Astrocyte (in vitro differentiated cells and primary cell): ENCODE data around the gene MAJIN. TPM values are rescaled to one million over a fixed set of nuclear protein-coding genes. Genes with fewer than 3 reads are reported as not detected.

Experiments used
- DNase-seq: peaks from one replicate; pipeline ENCODE4 v3.0.0-alpha.2; 2010; ENCODE audit warnings: low read depth
- FAIRE-seq: peaks from 2 replicates; lab custom pipeline; 2011; peaks lifted over from hg19 to GRCh38; lab: Jason Lieb, UNC
- H2AFZ ChIP-seq: 2 replicates; pipeline ENCODE4 v1.6.0; 2012; ENCODE audit warnings: low read depth, low read length, inconsistent platforms
- H3K27ac ChIP-seq: 2 replicates; pipeline ENCODE4 v1.5.1; 2011; ENCODE audit warnings: low read depth, low read length, inconsistent platforms
- H3K27me3 ChIP-seq: 2 replicates; pipeline ENCODE4 v1.6.0; 2011; ENCODE audit warnings: low read length, inconsistent platforms; ENCODE audit not compliant: insufficient read depth
- H3K36me3 ChIP-seq: 2 replicates; pipeline ENCODE4 v1.5.1; 2011; ENCODE audit warnings: low read length, inconsistent platforms; ENCODE audit not compliant: insufficient read depth
- H3K4me1 ChIP-seq: 2 replicates; pipeline ENCODE4 v1.5.1; 2011; ENCODE audit warnings: low read length, inconsistent platforms; ENCODE audit not compliant: insufficient read depth
- H3K4me2 ChIP-seq: 2 replicates; pipeline ENCODE4 v1.6.0; 2012; ENCODE audit warnings: low read length, inconsistent platforms
- H3K4me3 ChIP-seq: 2 replicates; pipeline ENCODE4 v1.5.1; 2011; ENCODE audit warnings: low read depth, mild to moderate bottlenecking, low read length, inconsistent platforms; ENCODE audit not compliant: insufficient read depth
- H3K79me2 ChIP-seq: 2 replicates; pipeline ENCODE4 v1.6.0; 2012; ENCODE audit warnings: mild to moderate bottlenecking, low read length, inconsistent platforms; ENCODE audit not compliant: insufficient read depth
- H3K9ac ChIP-seq: 2 replicates; pipeline ENCODE4 v1.6.0; 2012; ENCODE audit warnings: mild to moderate bottlenecking, low read length, inconsistent platforms
- H3K9me3 ChIP-seq: 2 replicates; pipeline ENCODE4 v1.5.1; 2012; ENCODE audit warnings: low read depth, mild to moderate bottlenecking, low read length, inconsistent platforms; ENCODE audit not compliant: insufficient read depth
- H4K20me1 ChIP-seq: 2 replicates; pipeline ENCODE4 v1.6.0; 2012; ENCODE audit warnings: low read length, inconsistent platforms; ENCODE audit not compliant: insufficient read depth
- H3K27ac Mint-ChIP-seq: one replicate; pipeline ENCODE4 v1.8.0; 2021; ENCODE audit warnings: mild to moderate bottlenecking, mixed read lengths; ENCODE audit not compliant: unreplicated experiment
- H3K27me3 Mint-ChIP-seq: one replicate; pipeline ENCODE4 v1.8.0; 2021; ENCODE audit warnings: low read depth, mixed read lengths; ENCODE audit not compliant: unreplicated experiment
- H3K36me3 Mint-ChIP-seq: one replicate; pipeline ENCODE4 v1.8.0; 2021; ENCODE audit warnings: low read depth, mixed read lengths; ENCODE audit not compliant: unreplicated experiment
- H3K4me1 Mint-ChIP-seq: one replicate; pipeline ENCODE4 v1.8.0; 2021; ENCODE audit warnings: low read depth, mixed read lengths; ENCODE audit not compliant: unreplicated experiment
- H3K4me3 Mint-ChIP-seq: one replicate; pipeline ENCODE4 v1.8.0; 2021; ENCODE audit warnings: mild to moderate bottlenecking, moderate library complexity, mixed read lengths; ENCODE audit not compliant: unreplicated experiment
- H3K9me3 Mint-ChIP-seq: one replicate; pipeline ENCODE4 v1.8.0; 2021; ENCODE audit warnings: mild to moderate bottlenecking, mixed read lengths; ENCODE audit not compliant: unreplicated experiment
- EZH2 ChIP-seq: IDR thresholded peaks from 2 replicates; pipeline ENCODE4 v1.6.1; 2012; ENCODE audit warnings: mild to moderate bottlenecking, low read length, inconsistent platforms; ENCODE audit not compliant: insufficient read depth
- total RNA-seq: library from RNA; stranded (reverse); gene quantifications from 2 replicates; pipeline ENCODE4 v1.2.1, GENCODE V29; 2021
- TF ChIP-seq, protein P1 (sequence below): IDR thresholded peaks from 2 replicates; pipeline ENCODE4 v1.5.1; 2011; ENCODE audit warnings: low read depth, mild to moderate bottlenecking, inconsistent platforms, low read length, moderate library complexity; ENCODE audit not compliant: insufficient read depth

MAJIN gene
- total RNA-seq, 1 donor from 2014 or later = not detected

DNA sequence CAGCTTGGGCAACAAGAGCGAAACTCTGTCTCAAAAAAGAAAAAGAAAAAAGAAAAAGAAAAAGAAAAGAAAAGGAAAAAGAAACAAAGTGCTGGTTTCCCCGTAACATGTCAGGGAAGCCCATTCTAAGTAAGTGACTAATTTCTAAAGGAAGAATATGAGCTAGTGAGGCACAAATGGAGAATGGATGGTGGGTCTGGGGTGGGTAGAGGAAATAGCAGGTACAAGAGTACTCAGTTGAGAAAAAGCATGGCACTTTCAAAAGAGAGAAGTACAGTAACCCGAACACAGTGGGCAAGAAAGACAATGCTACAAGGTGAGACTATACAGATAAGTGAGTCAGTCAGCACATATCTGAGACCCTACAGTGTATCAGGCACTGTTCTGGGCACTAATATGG, 4.5 kb downstream of the MAJIN start:
- peaks cover 7% of the 10 kb centered on the region for H3K4me1 ChIP-seq
- H3K27me3 Mint-ChIP-seq = peaks cover 2% of the 10 kb centered on the region
- DNase-seq (no peak), FAIRE-seq (no peak)
- no peak overlapping the region for H3K4me2 ChIP-seq
- no peaks in the 10 kb centered on the region for H3K9me3 Mint-ChIP-seq
- H3K4me1 Mint-ChIP-seq = no peaks in the 10 kb centered on the region
- H3K27ac Mint-ChIP-seq = no peak overlapping the region
- H3K36me3 ChIP-seq = no peaks in the 10 kb centered on the region
- H3K9ac ChIP-seq = no peak overlapping the region
- no peak overlapping the region for H3K27ac ChIP-seq
- H4K20me1 ChIP-seq = no peaks in the 10 kb centered on the region
- no peaks in the 10 kb centered on the region for H3K79me2 ChIP-seq
- no peak overlapping the region for H3K4me3 ChIP-seq
- H2AFZ ChIP-seq = no peak overlapping the region
- no peaks in the 10 kb centered on the region for H3K27me3 ChIP-seq
- no peaks in the 10 kb centered on the region for H3K36me3 Mint-ChIP-seq
- no peaks in the 10 kb centered on the region for H3K9me3 ChIP-seq
- no peak for TF ChIP-seq EZH2
- TF ChIP-seq, protein P1, sequence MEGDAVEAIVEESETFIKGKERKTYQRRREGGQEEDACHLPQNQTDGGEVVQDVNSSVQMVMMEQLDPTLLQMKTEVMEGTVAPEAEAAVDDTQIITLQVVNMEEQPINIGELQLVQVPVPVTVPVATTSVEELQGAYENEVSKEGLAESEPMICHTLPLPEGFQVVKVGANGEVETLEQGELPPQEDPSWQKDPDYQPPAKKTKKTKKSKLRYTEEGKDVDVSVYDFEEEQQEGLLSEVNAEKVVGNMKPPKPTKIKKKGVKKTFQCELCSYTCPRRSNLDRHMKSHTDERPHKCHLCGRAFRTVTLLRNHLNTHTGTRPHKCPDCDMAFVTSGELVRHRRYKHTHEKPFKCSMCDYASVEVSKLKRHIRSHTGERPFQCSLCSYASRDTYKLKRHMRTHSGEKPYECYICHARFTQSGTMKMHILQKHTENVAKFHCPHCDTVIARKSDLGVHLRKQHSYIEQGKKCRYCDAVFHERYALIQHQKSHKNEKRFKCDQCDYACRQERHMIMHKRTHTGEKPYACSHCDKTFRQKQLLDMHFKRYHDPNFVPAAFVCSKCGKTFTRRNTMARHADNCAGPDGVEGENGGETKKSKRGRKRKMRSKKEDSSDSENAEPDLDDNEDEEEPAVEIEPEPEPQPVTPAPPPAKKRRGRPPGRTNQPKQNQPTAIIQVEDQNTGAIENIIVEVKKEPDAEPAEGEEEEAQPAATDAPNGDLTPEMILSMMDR = no peak
- H3K4me3 Mint-ChIP-seq = no peak overlapping the region

DNA sequence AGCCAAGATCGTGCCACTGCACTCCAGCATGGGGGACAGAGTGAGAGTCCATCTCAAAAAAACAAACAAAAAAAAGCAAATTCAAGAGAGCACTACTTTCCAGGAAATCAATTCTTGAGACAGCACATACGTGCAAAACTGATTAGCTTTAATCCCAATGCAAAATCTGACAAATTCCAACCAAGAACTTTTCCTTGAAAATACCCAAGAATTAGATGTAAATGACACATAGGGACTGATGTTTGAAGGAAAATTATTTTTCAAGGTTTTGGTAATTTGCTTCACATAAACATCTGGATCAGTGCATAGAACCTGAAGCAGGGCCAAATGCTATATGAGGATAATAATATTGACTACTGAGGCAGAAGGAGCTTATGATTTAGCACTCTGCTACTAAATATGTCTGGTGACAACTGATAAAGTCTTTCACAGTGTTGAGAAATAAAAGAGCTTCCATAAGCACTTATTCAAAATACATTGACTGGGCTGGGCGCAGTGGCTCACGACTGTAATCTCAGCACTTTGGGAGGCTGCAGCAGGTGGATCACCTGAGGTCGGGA, 8.8 kb downstream of the MAJIN start:
- no peaks in the 10 kb centered on the region for H3K9me3 ChIP-seq
- H3K36me3 ChIP-seq = no peaks in the 10 kb centered on the region
- H2AFZ ChIP-seq = no peak overlapping the region
- H3K9ac ChIP-seq = no peak overlapping the region
- Mint-ChIP-seq H3K4me1 (no peaks in the 10 kb centered on the region), H3K4me3 (no peak overlapping the region), H3K9me3 (no peaks in the 10 kb centered on the region), H3K36me3 (no peaks in the 10 kb centered on the region), H3K27ac (no peak overlapping the region), H3K27me3 (peaks cover 9% of the 10 kb centered on the region)
- no peaks in the 10 kb centered on the region for H3K79me2 ChIP-seq
- no peak overlapping the region for H3K4me2 ChIP-seq
- TF ChIP-seq, protein P1 = no peak
- TF ChIP-seq EZH2 = no peak
- H3K4me1 ChIP-seq = no peaks in the 10 kb centered on the region
- DNase-seq (no peak), FAIRE-seq (no peak)
- no peaks in the 10 kb centered on the region for H4K20me1 ChIP-seq
- peaks cover 4% of the 10 kb centered on the region for H3K27me3 ChIP-seq
- H3K27ac ChIP-seq = no peak overlapping the region
- H3K4me3 ChIP-seq = no peak overlapping the region

DNA sequence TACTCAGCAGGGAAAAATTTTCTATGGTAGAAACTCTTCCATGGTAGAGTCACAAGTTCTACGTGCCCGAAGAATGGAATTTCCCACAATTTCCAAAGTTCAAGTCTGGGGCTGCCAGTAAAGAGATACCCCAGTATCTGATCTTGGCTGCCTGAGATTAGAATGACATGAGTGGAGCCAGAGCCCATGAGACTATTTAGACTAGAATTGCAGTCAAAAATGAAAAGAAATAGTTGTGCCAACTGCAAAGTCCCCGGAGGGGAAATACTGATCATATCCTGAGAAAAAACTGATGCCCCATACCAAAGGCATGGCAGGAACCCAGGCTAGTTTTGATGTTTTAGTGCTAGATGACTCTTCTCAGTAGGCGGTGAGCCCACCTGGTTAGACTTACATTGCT, 11.2 kb downstream of the MAJIN start:
- Histone ChIP-seq H3K9ac (no peak overlapping the region), H2AFZ (no peak overlapping the region), H3K9me3 (no peaks in the 10 kb centered on the region), H4K20me1 (no peaks in the 10 kb centered on the region), H3K79me2 (no peaks in the 10 kb centered on the region), H3K36me3 (no peaks in the 10 kb centered on the region), H3K27ac (no peak overlapping the region), H3K27me3 (peaks cover 4% of the 10 kb centered on the region), H3K4me1 (no peaks in the 10 kb centered on the region), H3K4me2 (no peak overlapping the region), H3K4me3 (no peak overlapping the region)
- H3K4me3 Mint-ChIP-seq = no peak overlapping the region
- H3K27me3 Mint-ChIP-seq = peaks cover 9% of the 10 kb centered on the region
- no peaks in the 10 kb centered on the region for H3K4me1 Mint-ChIP-seq
- no peak overlapping the region for H3K27ac Mint-ChIP-seq
- no peaks in the 10 kb centered on the region for H3K9me3 Mint-ChIP-seq
- FAIRE-seq = no peak
- no peaks in the 10 kb centered on the region for H3K36me3 Mint-ChIP-seq
- TF ChIP-seq, protein P1 = no peak
- no peak for TF ChIP-seq EZH2
- DNase-seq = no peak
